Measurements from ENCODE around the gene OR8U1. TPM values are rescaled to one million over a fixed set of nuclear protein-coding genes. Genes with fewer than 3 reads are reported as not detected.

OR8U1 gene
- total RNA-seq, 1 donor from 2014 or later, result not detected

GRCh38 chr11:56410801-56411200, 35.4 kb downstream of the OR8U1 start:
- no peaks in the 10 kb centered on the region for H3K4me1 Mint-ChIP-seq
- no peaks in the 10 kb centered on the region for H3K27me3 Mint-ChIP-seq (ENCODE audit: low read depth)
- DNase-seq (ENCODE audit: low spot score in 2 of 2, unreplicated experiment in 2 of 2), result no peak
- H3K27ac Mint-ChIP-seq, result no peak overlapping the region
- H3K36me3 Mint-ChIP-seq, result no peaks in the 10 kb centered on the region
- H3K9me3 Mint-ChIP-seq, result peaks cover 23% of the 10 kb centered on the region
- H3K4me3 Mint-ChIP-seq, result no peak overlapping the region
- TF ChIP-seq, protein P1, sequence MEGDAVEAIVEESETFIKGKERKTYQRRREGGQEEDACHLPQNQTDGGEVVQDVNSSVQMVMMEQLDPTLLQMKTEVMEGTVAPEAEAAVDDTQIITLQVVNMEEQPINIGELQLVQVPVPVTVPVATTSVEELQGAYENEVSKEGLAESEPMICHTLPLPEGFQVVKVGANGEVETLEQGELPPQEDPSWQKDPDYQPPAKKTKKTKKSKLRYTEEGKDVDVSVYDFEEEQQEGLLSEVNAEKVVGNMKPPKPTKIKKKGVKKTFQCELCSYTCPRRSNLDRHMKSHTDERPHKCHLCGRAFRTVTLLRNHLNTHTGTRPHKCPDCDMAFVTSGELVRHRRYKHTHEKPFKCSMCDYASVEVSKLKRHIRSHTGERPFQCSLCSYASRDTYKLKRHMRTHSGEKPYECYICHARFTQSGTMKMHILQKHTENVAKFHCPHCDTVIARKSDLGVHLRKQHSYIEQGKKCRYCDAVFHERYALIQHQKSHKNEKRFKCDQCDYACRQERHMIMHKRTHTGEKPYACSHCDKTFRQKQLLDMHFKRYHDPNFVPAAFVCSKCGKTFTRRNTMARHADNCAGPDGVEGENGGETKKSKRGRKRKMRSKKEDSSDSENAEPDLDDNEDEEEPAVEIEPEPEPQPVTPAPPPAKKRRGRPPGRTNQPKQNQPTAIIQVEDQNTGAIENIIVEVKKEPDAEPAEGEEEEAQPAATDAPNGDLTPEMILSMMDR (IDR thresholded peaks at IDR 0.05; ENCODE audit: unreplicated experiment), result no peak

DNA sequence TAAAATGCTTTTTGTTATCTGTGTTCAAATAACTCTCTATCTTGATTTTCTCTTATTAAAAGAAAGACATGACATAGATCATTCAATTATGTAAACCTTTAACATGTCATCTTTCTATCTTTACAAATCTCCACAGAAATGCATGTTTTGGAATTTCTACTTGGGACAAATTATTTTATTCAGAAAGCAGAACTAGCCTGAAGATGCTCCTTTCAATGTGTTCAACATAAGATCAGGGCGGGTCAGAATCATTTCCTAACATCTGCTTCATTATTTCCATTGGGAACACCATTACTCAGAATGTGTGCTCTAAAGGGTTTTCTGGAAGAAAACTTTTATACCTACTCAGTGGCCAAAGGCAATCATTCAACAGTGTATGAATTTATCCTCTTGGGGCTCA, 37.0 kb downstream of the OR8U1 start, which contains the start of gene OR5AL1:
OR5AL1 (plus strand) TSS at position 301 of the 400 bp plus-strand sequence.
- H3K27me3 Mint-ChIP-seq (ENCODE audit: low read depth), result no peaks in the 10 kb centered on the region
- H3K9me3 Mint-ChIP-seq, result peaks cover 12% of the 10 kb centered on the region
- DNase-seq (ENCODE audit: low spot score in 2 of 2, unreplicated experiment in 2 of 2), result no peak
- H3K27ac Mint-ChIP-seq, result no peak within 1 kb of the TSS
- H3K36me3 Mint-ChIP-seq, result no peaks in the 10 kb centered on the region
- no peak within 1 kb of the TSS for H3K4me3 Mint-ChIP-seq
- H3K4me1 Mint-ChIP-seq, result no peaks in the 10 kb centered on the region
- TF ChIP-seq, protein P1 (IDR thresholded peaks at IDR 0.05; ENCODE audit: unreplicated experiment), result no peak

Other genes with a start within 250 kb of the OR8U1 start
- not detected in 3 replicates for gene OR8J3, start 235.4 kb upstream of the OR8U1 start, total RNA-seq
- not detected in 3 replicates for gene OR8K5, start 215.3 kb upstream of the OR8U1 start, total RNA-seq
- gene OR5J2, start 199.0 kb upstream of the OR8U1 start, total RNA-seq, result not detected in 3 replicates
- not detected in 3 replicates for gene OR5T2, start 141.4 kb upstream of the OR8U1 start, total RNA-seq
- gene OR5T3, start 123.4 kb upstream of the OR8U1 start, total RNA-seq, result not detected in 3 replicates
- not detected in 3 replicates for gene OR5T1, start 101.5 kb upstream of the OR8U1 start, total RNA-seq
- not detected in 3 replicates for gene OR8H1, start 83.4 kb upstream of the OR8U1 start, total RNA-seq
- gene OR8K3, start 60.5 kb upstream of the OR8U1 start, total RNA-seq, result not detected in 3 replicates
- gene OR8K1, start 29.6 kb upstream of the OR8U1 start, total RNA-seq, result not detected in 3 replicates
- gene OR8J1, start 21.3 kb upstream of the OR8U1 start, total RNA-seq, result not detected in 3 replicates
- gene OR5AL1, start 37.1 kb downstream of the OR8U1 start, total RNA-seq, result not detected in 3 replicates
- gene OR5M3, start 97.7 kb downstream of the OR8U1 start, total RNA-seq, result not detected in 3 replicates
- not detected in 3 replicates for gene OR5M8, start 115.7 kb downstream of the OR8U1 start, total RNA-seq
- not detected in 3 replicates for gene OR5M11, start 167.6 kb downstream of the OR8U1 start, total RNA-seq
- gene OR5M10, start 202.1 kb downstream of the OR8U1 start, total RNA-seq, result not detected in 3 replicates
- not detected in 3 replicates for gene OR5M1, start 239.2 kb downstream of the OR8U1 start, total RNA-seq

Measured in mesothelial cell of epicardium (in vitro differentiated cells).